ENCODE results near the gene CDH23. TPM values are rescaled to one million over a fixed set of nuclear protein-coding genes. Genes with fewer than 3 reads are reported as not detected.

The CDH23 gene
- total and polyA plus RNA-seq, 9 of the 15 experiments (the other 6 are each of a cell fraction or from before 2014, with no cell fraction given) = 0.18 to 1.2 (median 0.47) TPM

- TF ChIP-seq ZBTB40 (IDR thresholded peaks at IDR 0.05) (no peak), ZBTB40 (CRISPR knock-in tag; IDR thresholded peaks at IDR 0.05) (no peak), EHMT2 (IDR thresholded peaks at IDR 0.05) (no peak), LCOR (CRISPR knock-in tag; IDR thresholded peaks at IDR 0.05) (no peak), SMARCA5 (IDR thresholded peaks at IDR 0.05) (peak; percentile 66; the same call in 1 of the 2 replicates), ZNF436 (CRISPR knock-in tag; IDR thresholded peaks at IDR 0.05) (no peak), ZNF444 (CRISPR knock-in tag; IDR thresholded peaks at IDR 0.05) (no peak), ERF (CRISPR knock-in tag; IDR thresholded peaks at IDR 0.05) (no peak), TFAP4 (CRISPR knock-in tag; IDR thresholded peaks at IDR 0.05; ENCODE audit: borderline replicate concordance) (0 out of 2 replicates have a peak, but pooled peaks have one; percentile 19), MEF2D (tag; conservative IDR thresholded peaks at IDR 0.05; ENCODE audit: low read depth) (no peak), SETDB1 (IDR thresholded peaks at IDR 0.05; ENCODE audit: low read length) (no peak), ETV6 (IDR thresholded peaks at IDR 0.05; ENCODE audit: borderline replicate concordance in 1 of 2, low read depth in 2 of 2, low read length in 1 of 2) (no peak), ETV6 (CRISPR knock-in tag; IDR thresholded peaks at IDR 0.05; ENCODE audit: borderline replicate concordance) (no peak), ZNF316 (IDR thresholded peaks at IDR 0.05) (0 out of 2 replicates have a peak, but pooled peaks have one; percentile 10)
- TF ChIP-seq, protein P1, sequence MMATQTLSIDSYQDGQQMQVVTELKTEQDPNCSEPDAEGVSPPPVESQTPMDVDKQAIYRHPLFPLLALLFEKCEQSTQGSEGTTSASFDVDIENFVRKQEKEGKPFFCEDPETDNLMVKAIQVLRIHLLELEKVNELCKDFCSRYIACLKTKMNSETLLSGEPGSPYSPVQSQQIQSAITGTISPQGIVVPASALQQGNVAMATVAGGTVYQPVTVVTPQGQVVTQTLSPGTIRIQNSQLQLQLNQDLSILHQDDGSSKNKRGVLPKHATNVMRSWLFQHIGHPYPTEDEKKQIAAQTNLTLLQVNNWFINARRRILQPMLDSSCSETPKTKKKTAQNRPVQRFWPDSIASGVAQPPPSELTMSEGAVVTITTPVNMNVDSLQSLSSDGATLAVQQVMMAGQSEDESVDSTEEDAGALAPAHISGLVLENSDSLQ (IDR thresholded peaks at IDR 0.05) = 0 out of 2 replicates have a peak, but pooled peaks have one; percentile 30
- TF ChIP-seq, protein P2, sequence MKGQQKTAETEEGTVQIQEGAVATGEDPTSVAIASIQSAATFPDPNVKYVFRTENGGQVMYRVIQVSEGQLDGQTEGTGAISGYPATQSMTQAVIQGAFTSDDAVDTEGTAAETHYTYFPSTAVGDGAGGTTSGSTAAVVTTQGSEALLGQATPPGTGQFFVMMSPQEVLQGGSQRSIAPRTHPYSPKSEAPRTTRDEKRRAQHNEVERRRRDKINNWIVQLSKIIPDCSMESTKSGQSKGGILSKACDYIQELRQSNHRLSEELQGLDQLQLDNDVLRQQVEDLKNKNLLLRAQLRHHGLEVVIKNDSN (CRISPR knock-in tag; IDR thresholded peaks at IDR 0.05) = no peak
Measured at GRCh38 chr10:71700731-71701368, 304.1 kb downstream of the CDH23 start (continued).
